Measurements from ENCODE around the gene SUGCT.

Gene SUGCT

DNA sequence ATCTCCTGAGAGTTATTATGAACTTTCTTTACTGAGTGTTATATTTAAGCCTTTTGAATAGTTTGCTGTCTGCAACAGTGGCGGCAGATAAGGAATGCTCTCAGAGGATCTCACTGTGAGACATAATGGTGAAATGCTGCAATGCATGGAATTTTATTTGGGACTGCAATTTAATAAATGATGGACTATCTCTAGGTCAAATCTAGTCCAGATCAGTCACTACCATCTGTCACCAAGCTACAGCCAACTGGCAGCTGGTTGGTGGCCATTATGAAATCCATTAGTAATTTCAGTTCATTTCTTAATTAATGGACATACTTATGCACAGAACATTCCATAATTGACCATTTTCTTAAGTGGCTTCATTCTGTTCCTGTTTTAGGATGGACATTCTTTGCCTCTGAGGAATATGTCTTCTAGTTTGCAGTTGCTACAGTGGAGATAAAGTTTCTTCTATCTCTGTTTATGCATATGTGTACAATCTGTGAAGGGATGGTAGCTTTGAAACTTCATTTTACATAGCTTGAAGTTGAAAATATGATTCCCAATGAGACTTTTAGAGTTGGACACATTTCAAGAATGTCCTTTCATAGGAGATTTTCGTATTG, 586.6 kb downstream of the SUGCT start:
- Histone ChIP-seq H3K36me3 (no peaks in the 10 kb centered on the region), H4K20me1 (no peaks in the 10 kb centered on the region), H3K9ac (no peak overlapping the region), H3K4me3 (no peak overlapping the region), H3K9me3 (replicated peaks in 1 of 11) (peaks cover 0 to 5% (median 0%) of the 10 kb centered on the region in 11 experiments; a peak in 1 of 22 replicates), H3K4me1 (peaks cover 6 to 18% (median 8%) of the 10 kb centered on the region in 10 experiments; a peak in 18 of 20 replicates), H3K27ac (no peak overlapping the region), H3K4me2 (no peak overlapping the region), H3K27me3 (no peaks in the 10 kb centered on the region)
- TF ChIP-seq Cebpa-rat (IDR thresholded peaks at IDR 0.05), result no peak

DNA sequence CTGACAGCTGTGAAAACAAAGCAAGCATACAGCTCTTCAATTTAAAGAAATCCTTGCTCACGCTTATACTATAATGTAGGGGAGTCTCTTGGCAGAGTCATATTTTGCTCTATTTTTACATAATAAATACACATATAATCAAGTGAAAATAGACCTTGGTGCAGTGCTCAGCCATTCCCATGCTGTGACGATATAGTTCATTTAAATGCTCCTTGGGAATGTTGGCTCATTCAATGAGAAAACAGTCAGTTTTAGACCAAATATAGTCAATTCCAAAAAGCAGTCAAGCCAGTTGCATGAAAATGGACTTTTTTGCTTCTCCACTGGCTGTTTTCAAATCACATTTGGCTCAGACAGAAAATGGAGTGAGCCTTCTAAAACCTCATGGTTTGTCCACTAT, 587.4 kb downstream of the SUGCT start:
- peaks cover 0 to 2% (median 0%) of the 10 kb centered on the region in 11 experiments; a peak in 1 of 22 replicates for H3K9me3 ChIP-seq (replicated peaks in 1 of 11)
- no peak overlapping the region for H3K27ac ChIP-seq
- no peak for TF ChIP-seq Cebpa-rat (IDR thresholded peaks at IDR 0.05)
- H3K36me3 ChIP-seq, result no peaks in the 10 kb centered on the region
- no peak overlapping the region for H3K9ac ChIP-seq
- no peaks in the 10 kb centered on the region for H3K27me3 ChIP-seq
- H3K4me2 ChIP-seq, result no peak overlapping the region
- H4K20me1 ChIP-seq, result no peaks in the 10 kb centered on the region
- H3K4me1 ChIP-seq, result peaks cover 2 to 10% (median 4%) of the 10 kb centered on the region in 10 experiments; a peak in 15 of 20 replicates
- H3K4me3 ChIP-seq, result no peak overlapping the region

DNA sequence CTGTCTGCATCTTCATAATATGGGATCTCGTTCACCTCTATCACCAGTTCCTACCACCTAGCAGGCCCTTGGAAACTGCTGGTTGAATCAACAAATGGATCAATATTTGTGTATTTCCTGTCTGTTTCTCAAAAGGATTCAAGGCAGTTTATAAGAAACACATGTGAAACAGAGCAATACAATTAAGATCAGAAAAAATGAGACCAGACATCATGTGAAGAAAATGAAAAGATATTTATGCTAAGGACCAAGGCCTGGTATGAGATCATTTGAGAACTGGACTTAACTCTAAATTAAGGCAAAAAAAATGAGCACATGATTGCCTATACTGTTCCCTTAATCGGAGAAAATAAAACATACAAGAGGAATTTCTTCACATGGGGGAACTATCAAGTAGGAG, 589.0 kb downstream of the SUGCT start:
- Histone ChIP-seq H3K4me2 (no peak overlapping the region), H4K20me1 (no peaks in the 10 kb centered on the region), H3K27ac (no peak overlapping the region), H3K4me3 (no peak overlapping the region), H3K36me3 (no peaks in the 10 kb centered on the region), H3K9ac (no peak overlapping the region), H3K4me1 (no peaks in the 10 kb centered on the region), H3K9me3 (replicated peaks in 1 of 11) (no peaks in the 10 kb centered on the region), H3K27me3 (no peaks in the 10 kb centered on the region)
- no peak for TF ChIP-seq Cebpa-rat (IDR thresholded peaks at IDR 0.05)

DNA sequence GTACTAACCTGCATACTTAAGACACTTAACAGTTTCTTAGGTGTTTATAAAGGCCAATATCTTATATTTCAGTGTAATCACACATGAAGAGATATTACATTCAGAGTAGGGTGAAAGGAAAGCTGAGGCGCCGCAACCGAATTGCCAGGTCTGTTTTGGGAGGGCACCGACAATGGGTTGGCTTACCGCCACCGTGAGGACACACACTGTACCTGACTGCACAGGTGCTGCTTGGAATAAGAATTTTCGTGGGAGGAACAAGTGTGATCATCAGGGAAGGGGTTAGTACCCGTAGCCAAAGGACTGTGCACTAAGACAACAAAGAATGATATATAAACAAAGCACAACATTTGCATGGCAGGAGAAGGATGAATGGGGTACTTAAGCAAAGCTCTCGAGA, 591.8 kb downstream of the SUGCT start:
- no peak overlapping the region for H3K27ac ChIP-seq
- H3K4me3 ChIP-seq, result no peak overlapping the region
- no peaks in the 10 kb centered on the region for H3K36me3 ChIP-seq
- TF ChIP-seq Cebpa-rat (IDR thresholded peaks at IDR 0.05), result no peak
- no peaks in the 10 kb centered on the region for H3K4me1 ChIP-seq
- H3K9ac ChIP-seq, result no peak overlapping the region
- H3K4me2 ChIP-seq, result no peak overlapping the region
- H3K27me3 ChIP-seq, result peaks cover 0 to 3% (median 0%) of the 10 kb centered on the region in 11 experiments; a peak in 1 of 22 replicates
- H3K9me3 ChIP-seq (replicated peaks in 1 of 11), result peaks cover 0 to 3% (median 0%) of the 10 kb centered on the region in 11 experiments; a peak in 1 of 22 replicates
- H4K20me1 ChIP-seq, result no peaks in the 10 kb centered on the region

DNA sequence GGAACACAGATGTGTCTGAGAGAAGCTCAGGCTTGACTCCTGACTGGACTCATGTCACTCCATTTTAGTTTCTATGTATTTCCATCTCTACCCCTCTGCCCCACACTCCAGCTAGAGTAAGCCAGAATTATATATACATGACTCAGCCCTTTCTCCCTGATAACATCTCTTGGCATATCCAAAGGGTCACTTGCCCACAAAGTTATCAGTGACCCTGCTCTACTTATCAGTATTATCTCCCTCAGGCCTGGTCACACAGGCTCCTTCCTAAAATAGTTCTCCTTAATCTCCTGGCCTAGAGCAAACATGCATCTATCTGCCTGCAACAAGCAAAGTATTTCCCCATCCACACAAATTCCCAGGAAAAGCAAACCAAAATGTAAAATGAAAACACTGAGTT, 598.3 kb downstream of the SUGCT start:
- no peak overlapping the region for H3K27ac ChIP-seq
- no peak overlapping the region for H3K4me3 ChIP-seq
- peak overlapping the region; percentile 18 to 73 (median 52); a peak in 21 of 22 replicates for H3K4me2 ChIP-seq
- no peak for TF ChIP-seq Cebpa-rat (IDR thresholded peaks at IDR 0.05)
- H3K27me3 ChIP-seq, result peaks cover 0 to 23% (median 0%) of the 10 kb centered on the region in 11 experiments; a peak in 6 of 22 replicates
- peaks cover 11 to 19% (median 16%) of the 10 kb centered on the region in 10 experiments; a peak in 19 of 20 replicates for H3K4me1 ChIP-seq
- peaks cover 0 to 11% (median 4%) of the 10 kb centered on the region in 11 experiments; a peak in 7 of 22 replicates for H3K9me3 ChIP-seq (replicated peaks in 1 of 11)
- no peaks in the 10 kb centered on the region for H3K36me3 ChIP-seq
- H4K20me1 ChIP-seq, result no peaks in the 10 kb centered on the region
- H3K9ac ChIP-seq, result no peak overlapping the region

DNA sequence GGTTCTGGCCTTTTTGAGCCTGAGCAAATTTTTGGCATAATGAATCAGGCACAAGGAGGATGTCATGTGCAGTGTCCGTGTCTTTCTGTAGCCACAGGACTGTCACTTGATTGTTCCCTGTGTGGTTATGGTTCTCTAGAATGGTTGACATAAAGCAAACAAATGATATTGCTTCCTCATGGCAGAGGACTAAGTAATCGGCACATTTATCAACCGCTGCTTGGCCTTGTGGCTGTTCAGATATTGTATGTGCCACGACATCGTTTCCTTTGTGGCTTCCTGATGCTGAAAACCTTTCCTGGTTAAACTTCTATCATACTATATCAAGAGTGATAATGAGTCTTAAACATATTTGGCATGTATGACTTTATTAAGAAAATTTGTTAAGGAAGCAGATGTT, 598.8 kb downstream of the SUGCT start:
- Histone ChIP-seq H3K27ac (no peak overlapping the region), H3K4me2 (peak overlapping the region; percentile 18 to 73 (median 52); a peak in 21 of 22 replicates)

DNA sequence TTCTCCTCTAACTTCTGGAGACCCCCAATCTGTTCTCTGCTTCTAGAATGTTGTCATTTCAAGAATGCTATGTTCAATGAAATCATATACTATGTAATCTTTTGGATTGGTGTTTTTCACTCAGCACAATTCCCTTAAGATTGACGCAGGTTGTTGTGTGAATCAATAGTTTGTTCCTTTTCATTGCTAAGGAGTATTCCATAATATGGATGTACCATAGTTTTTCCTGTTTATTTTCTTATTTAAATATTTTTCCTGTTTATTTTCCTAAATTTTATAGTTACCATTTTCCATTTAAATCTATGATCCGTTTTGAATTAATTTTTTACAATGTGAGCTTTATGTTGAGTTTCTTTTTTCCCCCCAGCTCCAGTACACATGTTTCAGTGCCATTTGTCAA, 604.5 kb downstream of the SUGCT start:
- no peak overlapping the region for H3K9ac ChIP-seq
- H3K4me3 ChIP-seq, result no peak overlapping the region
- H3K9me3 ChIP-seq (replicated peaks in 1 of 11), result peaks cover 0 to 10% (median 4%) of the 10 kb centered on the region in 11 experiments; a peak in 7 of 22 replicates
- no peak overlapping the region for H3K27ac ChIP-seq
- no peaks in the 10 kb centered on the region for H4K20me1 ChIP-seq
- H3K27me3 ChIP-seq, result peaks cover 0 to 13% (median 0%) of the 10 kb centered on the region in 11 experiments; a peak in 5 of 22 replicates
- no peak overlapping the region for H3K4me2 ChIP-seq
- H3K4me1 ChIP-seq, result peaks cover 0 to 2% (median 0%) of the 10 kb centered on the region in 10 experiments; a peak in 4 of 20 replicates
- TF ChIP-seq Cebpa-rat (IDR thresholded peaks at IDR 0.05), result no peak
- H3K36me3 ChIP-seq, result no peaks in the 10 kb centered on the region

More for the DNA sequence above, 598.8 kb downstream of the SUGCT start:
- Histone ChIP-seq H3K9ac (no peak overlapping the region), H3K36me3 (no peaks in the 10 kb centered on the region), H3K27me3 (peaks cover 0 to 23% (median 0%) of the 10 kb centered on the region in 11 experiments; a peak in 6 of 22 replicates), H4K20me1 (no peaks in the 10 kb centered on the region), H3K4me3 (no peak overlapping the region), H3K4me1 (peaks cover 11 to 19% (median 16%) of the 10 kb centered on the region in 10 experiments; a peak in 19 of 20 replicates), H3K9me3 (replicated peaks in 1 of 11) (peaks cover 0 to 11% (median 4%) of the 10 kb centered on the region in 11 experiments; a peak in 7 of 22 replicates)
- TF ChIP-seq Cebpa-rat (IDR thresholded peaks at IDR 0.05), result no peak

DNA sequence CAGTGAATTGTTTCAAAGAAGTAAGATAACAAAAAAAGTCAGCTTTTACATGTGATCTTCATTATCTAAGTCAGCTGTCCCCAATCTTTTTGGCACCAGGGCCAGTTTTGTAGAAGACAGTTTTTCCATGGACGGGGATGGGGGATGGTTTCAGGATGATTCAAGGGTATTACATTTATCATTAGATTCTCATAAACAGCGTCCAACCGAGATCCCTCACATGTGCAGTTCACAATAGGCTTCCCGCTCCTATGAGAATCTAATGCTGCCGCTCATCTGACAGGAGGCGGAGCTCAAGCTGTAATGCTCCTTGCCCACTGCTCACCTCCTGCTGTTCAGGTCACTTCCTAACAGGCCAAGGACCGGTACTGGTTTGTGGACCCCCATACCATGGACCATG, 607.5 kb downstream of the SUGCT start:
- no peak overlapping the region for H3K9ac ChIP-seq
- no peaks in the 10 kb centered on the region for H4K20me1 ChIP-seq
- H3K27me3 ChIP-seq, result no peaks in the 10 kb centered on the region
- H3K4me2 ChIP-seq, result no peak overlapping the region
- H3K9me3 ChIP-seq (replicated peaks in 1 of 11), result peaks cover 0 to 10% (median 4%) of the 10 kb centered on the region in 11 experiments; a peak in 7 of 22 replicates
- TF ChIP-seq Cebpa-rat (IDR thresholded peaks at IDR 0.05), result no peak
- no peaks in the 10 kb centered on the region for H3K4me1 ChIP-seq
- H3K36me3 ChIP-seq, result no peaks in the 10 kb centered on the region
- no peak overlapping the region for H3K4me3 ChIP-seq
- H3K27ac ChIP-seq, result no peak overlapping the region

DNA sequence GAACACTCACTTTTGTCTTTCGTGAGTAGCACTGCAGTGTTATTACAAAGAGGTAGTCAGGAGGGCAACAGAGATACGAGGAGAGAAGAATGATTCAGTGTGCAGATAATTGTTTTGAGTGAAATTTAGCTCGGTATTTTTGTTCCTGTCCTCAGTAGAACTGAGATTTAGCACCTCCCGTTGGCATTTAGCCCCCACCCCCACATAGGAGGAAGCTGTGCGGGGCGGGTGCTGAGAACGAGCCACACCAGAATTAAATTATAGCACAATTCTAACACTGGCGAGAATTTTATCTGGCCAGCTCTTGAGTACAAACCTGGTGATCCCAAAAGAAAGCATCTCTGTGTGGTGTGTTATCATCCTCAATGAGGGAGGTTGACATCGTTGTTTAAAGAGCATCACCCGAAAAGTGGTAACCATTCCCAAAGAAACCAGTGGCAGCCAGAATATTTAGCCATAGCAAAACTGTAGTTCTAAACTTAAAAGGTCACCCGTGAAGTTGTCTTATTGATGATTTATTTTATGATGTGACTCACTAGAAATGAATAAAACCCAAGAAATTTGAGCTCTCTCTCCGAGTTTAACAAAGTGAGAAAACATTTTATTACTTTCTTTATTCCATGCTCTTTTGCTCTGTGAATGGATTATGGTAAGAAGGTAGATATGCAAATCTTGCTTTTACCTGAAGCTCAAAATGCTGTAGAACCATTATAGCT, 612.2 kb downstream of the SUGCT start:
- H3K9ac ChIP-seq, result no peak overlapping the region
- no peaks in the 10 kb centered on the region for H3K36me3 ChIP-seq
- no peaks in the 10 kb centered on the region for H3K9me3 ChIP-seq (replicated peaks in 1 of 11)
- H3K27me3 ChIP-seq, result no peaks in the 10 kb centered on the region
- H3K4me2 ChIP-seq, result no peak overlapping the region
- no peak for TF ChIP-seq Cebpa-rat (IDR thresholded peaks at IDR 0.05)
- no peaks in the 10 kb centered on the region for H3K4me1 ChIP-seq
- H3K4me3 ChIP-seq, result no peak overlapping the region
- no peak overlapping the region for H3K27ac ChIP-seq
- no peaks in the 10 kb centered on the region for H4K20me1 ChIP-seq
